Neural progenitor cell (in vitro differentiated cells): ENCODE data around the gene UMOD. TPM values are rescaled to one million over a fixed set of nuclear protein-coding genes. Genes with fewer than 3 reads are reported as not detected.

ENCODE experiments used
- DNase-seq: peaks from one replicate; pipeline ENCODE4 v3.0.0-alpha.2; 2016; ENCODE audit warnings: low spot score
- H2AFZ ChIP-seq: fragments of 200-600 bp; sonication (generic); replicated peaks from 2 replicates; pipeline ENCODE4 v1.6.1; 2016; ENCODE audit warnings: antibody characterized with exemption
- H3F3A ChIP-seq: fragments of 200-600 bp; sonication (generic); 2 replicates; pipeline ENCODE4 v1.6.1; 2016; ENCODE audit warnings: antibody characterized with exemption, low read depth
- H3K27ac ChIP-seq: fragments of 200-600 bp; sonication (generic); 2 replicates; pipeline ENCODE4 v1.5.1; 2016; ENCODE audit warnings: mild to moderate bottlenecking
- H3K27me3 ChIP-seq: fragments of 200-600 bp; sonication (generic); 2 replicates; pipeline ENCODE4 v1.6.1; 2016; ENCODE audit warnings: mild to moderate bottlenecking, moderate library complexity
- H3K36me3 ChIP-seq: fragments of 200-600 bp; sonication (generic); 2 replicates; pipeline ENCODE4 v1.5.1; 2016
- H3K4me1 ChIP-seq: fragments of 200-600 bp; sonication (generic); 2 replicates; pipeline ENCODE4 v1.6.1; 2016; ENCODE audit warnings: mixed run types
- H3K4me2 ChIP-seq: fragments of 200-600 bp; sonication (generic); 2 replicates; pipeline ENCODE4 v1.6.1; 2016
- H3K4me3 ChIP-seq: fragments of 200-600 bp; sonication (generic); 2 replicates; pipeline ENCODE4 v1.5.1; 2016
- H3K79me2 ChIP-seq: fragments of 200-600 bp; sonication (generic); 2 replicates; pipeline ENCODE4 v1.6.1; 2016; ENCODE audit warnings: low read depth
- H3K9ac ChIP-seq: fragments of 200-600 bp; sonication (generic); 2 replicates; pipeline ENCODE4 v1.6.1; 2016
- H3K9me3 ChIP-seq: fragments of 200-600 bp; sonication (generic); 2 replicates; pipeline ENCODE4 v1.5.1; 2016; ENCODE audit warnings: low read depth
- H4K20me1 ChIP-seq: fragments of 200-600 bp; sonication (generic); 2 replicates; pipeline ENCODE4 v1.6.1; 2016; ENCODE audit warnings: low read depth
- H3K27ac Mint-ChIP-seq: 3 replicates; pipeline ENCODE4 v1.8.0; 2021; ENCODE audit warnings: mixed read lengths
- H3K27me3 Mint-ChIP-seq: 2 replicates; pipeline ENCODE4 v1.8.0; 2022; ENCODE audit warnings: low read depth, mild to moderate bottlenecking, inconsistent platforms, moderate library complexity, mixed read lengths; ENCODE audit not compliant: insufficient read depth
- H3K36me3 Mint-ChIP-seq: 3 replicates; pipeline ENCODE4 v1.8.0; 2021; ENCODE audit warnings: mixed read lengths
- H3K4me1 Mint-ChIP-seq: 3 replicates; pipeline ENCODE4 v1.8.0; 2021; ENCODE audit warnings: mixed read lengths
- H3K4me3 Mint-ChIP-seq: 3 replicates; pipeline ENCODE4 v1.8.0; 2021; ENCODE audit warnings: mild to moderate bottlenecking, moderate library complexity, mixed read lengths
- H3K9me3 Mint-ChIP-seq: 3 replicates; pipeline ENCODE4 v1.8.0; 2020; ENCODE audit warnings: mixed read lengths
- CTCF ChIP-seq: fragments of 200-600 bp; sonication (generic); IDR thresholded peaks from 2 replicates; pipeline ENCODE4 v1.5.1; 2017; ENCODE audit warnings: antibody characterized with exemption, mild to moderate bottlenecking
- EZH2 ChIP-seq: fragments of 200-600 bp; sonication (generic); IDR thresholded peaks from 2 replicates; pipeline ENCODE4 v1.6.1; 2017; ENCODE audit warnings: antibody characterized with exemption, mild to moderate bottlenecking, moderate library complexity
- EZH2phosphoT487 ChIP-seq: fragments of 200-600 bp; sonication (generic); IDR thresholded peaks from 2 replicates; pipeline ENCODE4 v1.6.1; 2017; ENCODE audit warnings: antibody characterized with exemption
- total RNA-seq: library from RNA; depleted of rRNA; stranded (reverse); fragments of >200 nt; gene quantifications from 2 replicates; pipeline ENCODE4 v1.2.3, GENCODE V29; 2015; ENCODE audit warnings: low replicate concordance

The UMOD gene
- total RNA-seq, 1 donor from 2014 or later: not detected

GRCh38 chr16:20383106-20384029 lies 30.9 kb upstream of the UMOD start:
- Mint-ChIP-seq H3K4me1 (peaks cover 28% of the 10 kb centered on the region), H3K27ac (no peak overlapping the region), H3K27me3 (peaks cover 2% of the 10 kb centered on the region), H3K4me3 (no peak overlapping the region), H3K9me3 (no peaks in the 10 kb centered on the region), H3K36me3 (no peaks in the 10 kb centered on the region)
- peak; percentile 86 for DNase-seq
- Histone ChIP-seq H3K36me3 (no peaks in the 10 kb centered on the region), H4K20me1 (no peaks in the 10 kb centered on the region), H3K4me1 (peaks cover 5% of the 10 kb centered on the region), H2AFZ (peak overlapping the region; percentile 18), H3K27ac (no peak overlapping the region), H3K4me3 (no peak overlapping the region), H3K4me2 (no peak overlapping the region), H3F3A (no peaks in the 10 kb centered on the region), H3K9ac (no peak overlapping the region), H3K79me2 (no peaks in the 10 kb centered on the region), H3K27me3 (peaks cover 13% of the 10 kb centered on the region), H3K9me3 (no peaks in the 10 kb centered on the region)
- no peak for TF ChIP-seq EZH2phosphoT487
- TF ChIP-seq CTCF: peak; percentile 86

GRCh38 chr16:20382202-20382948 lies 29.9 kb upstream of the UMOD start:
- H3K4me2 ChIP-seq: no peak overlapping the region
- no peaks in the 10 kb centered on the region for H4K20me1 ChIP-seq
- TF ChIP-seq CTCF (no peak), EZH2 (no peak)
- peaks cover 13% of the 10 kb centered on the region for H3K27me3 ChIP-seq
- peaks cover 28% of the 10 kb centered on the region for H3K4me1 Mint-ChIP-seq
- no peak for DNase-seq
- no peak overlapping the region for H3K27ac ChIP-seq
- H3K9ac ChIP-seq: no peak overlapping the region
- H2AFZ ChIP-seq: no peak overlapping the region
- H3K4me3 Mint-ChIP-seq: no peak overlapping the region
- H3K9me3 Mint-ChIP-seq: no peaks in the 10 kb centered on the region
- H3K36me3 Mint-ChIP-seq: no peaks in the 10 kb centered on the region
- peaks cover 5% of the 10 kb centered on the region for H3K4me1 ChIP-seq
- peaks cover 3% of the 10 kb centered on the region for H3K27me3 Mint-ChIP-seq
- H3K9me3 ChIP-seq: no peaks in the 10 kb centered on the region
- no peaks in the 10 kb centered on the region for H3K79me2 ChIP-seq
- H3K4me3 ChIP-seq: no peak overlapping the region
- no peaks in the 10 kb centered on the region for H3F3A ChIP-seq
- H3K27ac Mint-ChIP-seq: no peak overlapping the region
- no peaks in the 10 kb centered on the region for H3K36me3 ChIP-seq

GRCh38 chr16:20380782-20381181 lies 28.3 kb upstream of the UMOD start:
- no peaks in the 10 kb centered on the region for H4K20me1 ChIP-seq
- Mint-ChIP-seq H3K4me3 (no peak overlapping the region), H3K27ac (no peak overlapping the region), H3K36me3 (no peaks in the 10 kb centered on the region), H3K27me3 (peaks cover 4% of the 10 kb centered on the region), H3K9me3 (no peaks in the 10 kb centered on the region), H3K4me1 (peaks cover 14% of the 10 kb centered on the region)
- no peaks in the 10 kb centered on the region for H3K27me3 ChIP-seq
- no peaks in the 10 kb centered on the region for H3K9me3 ChIP-seq
- H3K4me1 ChIP-seq: no peaks in the 10 kb centered on the region
- no peaks in the 10 kb centered on the region for H3F3A ChIP-seq
- no peaks in the 10 kb centered on the region for H3K79me2 ChIP-seq
- no peak overlapping the region for H3K4me2 ChIP-seq
- no peak overlapping the region for H3K27ac ChIP-seq
- no peaks in the 10 kb centered on the region for H3K36me3 ChIP-seq
- no peak for DNase-seq
- H3K9ac ChIP-seq: no peak overlapping the region
- no peak overlapping the region for H3K4me3 ChIP-seq
- H2AFZ ChIP-seq: no peak overlapping the region
- no peak for TF ChIP-seq EZH2
- no peak for TF ChIP-seq CTCF
- no peak for TF ChIP-seq EZH2phosphoT487
